A549 (cell line): ENCODE measurements around the gene FREY1. TPM values are rescaled to one million over a fixed set of nuclear protein-coding genes. Genes with fewer than 3 reads are reported as not detected.

Experiments
- ATAC-seq, 2 experiments: fragments of 200-7000 bp in 1 of 2; fragments of >200 bp in 1 of 2; cut with Nextera tagmentation in 1 of 2; cut with Tn5 transposase in 1 of 2; 3 replicates each; pipeline versions ENCODE4 v1.8.0 to v1.9.1; 2018 to 2020; ENCODE audit warnings: mild to moderate bottlenecking in 1 of 2, moderate library complexity in 1 of 2
- CTCF ChIA-PET: fragments of 300-600 bp; sonication (Branson Sonifier 250); formaldehyde crosslinking; extraction: SDS; loops from one replicate; lab custom pipeline; 2021; ENCODE audit warnings: antibody characterized with exemption, inconsistent platforms; lab: Yijun Ruan, JAX
- POLR2A ChIA-PET: fragments of 350-600 bp; formaldehyde crosslinking; extraction: SDS; loops from one replicate; lab custom pipeline; 2021; ENCODE audit warnings: antibody characterized with exemption, inconsistent platforms; lab: Yijun Ruan, JAX
- DNase-seq, 2 experiments: peaks; one replicate each; pipeline versions ENCODE4 v3.0.0 to v3.0.0-alpha.2; 2011 to 2016; ENCODE audit warnings: low read depth in 1 of 2, low spot score in 1 of 2
- FAIRE-seq: peaks from 2 replicates; lab custom pipeline; 2011; peaks lifted over from hg19 to GRCh38; lab: Jason Lieb, UNC
- H3K27ac ChIP-seq, 2 experiments: fragments of >200 bp; sonication (Bioruptor Twin); formaldehyde crosslinking; 3 replicates each; pipeline ENCODE4 v1.5.1; 2016 to 2017
- H3K4me1 ChIP-seq: fragments of >200 bp; sonication (Bioruptor Twin); formaldehyde crosslinking; 3 replicates; pipeline ENCODE4 v1.6.1; 2016
- H3K4me2 ChIP-seq: fragments of >200 bp; sonication (Bioruptor Twin); formaldehyde crosslinking; 3 replicates; pipeline ENCODE4 v1.6.1; 2016
- H3K4me3 ChIP-seq: fragments of >200 bp; sonication (Bioruptor Twin); formaldehyde crosslinking; 3 replicates; pipeline ENCODE4 v1.5.1; 2016
- H3K9me3 ChIP-seq: fragments of >200 bp; sonication (Bioruptor Twin); formaldehyde crosslinking; 3 replicates; pipeline ENCODE4 v1.6.1; 2016
- ATOH8 ChIP-seq: fragments of 250-450 bp; sonication (Bioruptor Pico); IDR thresholded peaks from 2 replicates; pipeline ENCODE4 v1.5.0; 2020; ENCODE audit warnings: low read depth, mild to moderate bottlenecking, moderate library complexity
- CBX2 ChIP-seq: fragments of 200-600 bp; sonication (generic); IDR thresholded peaks from 2 replicates; pipeline ENCODE4 v1.6.1; 2016; ENCODE audit warnings: low read depth, mild to moderate bottlenecking, borderline replicate concordance
- CHD2 ChIP-seq: fragments of 150-350 bp; IDR thresholded peaks from 2 replicates; pipeline ENCODE4 v1.6.1; 2014; ENCODE audit warnings: low read length; ENCODE audit not compliant: partially characterized antibody
- CTCF ChIP-seq: fragments of >200 bp; sonication (Bioruptor Twin); formaldehyde crosslinking; IDR thresholded peaks from 3 replicates; pipeline ENCODE4 v1.5.1; 2016
- EP300 ChIP-seq, 2 experiments: fragments of >200 bp; sonication (Bioruptor Twin); formaldehyde crosslinking; IDR thresholded peaks; 2 replicates in 1 of 2; 3 replicates in 1 of 2; pipeline ENCODE4 v1.6.1; 2016 to 2017
- HES2 ChIP-seq: fragments of >200 bp; sonication (Bioruptor Twin); formaldehyde crosslinking; IDR thresholded peaks from 2 replicates; pipeline ENCODE4 v1.6.1; 2016
- HOXB5 ChIP-seq: fragments of 250-450 bp; sonication (Bioruptor Pico); IDR thresholded peaks from 2 replicates; pipeline ENCODE4 v1.5.0; 2020; ENCODE audit warnings: mild to moderate bottlenecking, moderate library complexity
- KDM5A ChIP-seq: fragments of 200-600 bp; sonication (generic); IDR thresholded peaks from 2 replicates; pipeline ENCODE4 v1.6.1; 2016; ENCODE audit warnings: antibody characterized with exemption, mild to moderate bottlenecking
- MAZ ChIP-seq: fragments of 150-350 bp; IDR thresholded peaks from 2 replicates; pipeline ENCODE4 v1.6.1; 2014; ENCODE audit warnings: antibody characterized with exemption, low read depth, low read length, borderline replicate concordance
- NFE2L2 ChIP-seq: fragments of 150-350 bp; conservative IDR thresholded peaks from 2 replicates; pipeline ENCODE4 v1.6.1; 2014; ENCODE audit warnings: low read length
- POLR2A ChIP-seq: IDR thresholded peaks from 2 replicates; pipeline ENCODE4 v1.6.1; 2012; ENCODE audit warnings: mild to moderate bottlenecking, low read length
- RARB ChIP-seq: fragments of 250-450 bp; sonication (Bioruptor Pico); IDR thresholded peaks from 2 replicates; pipeline ENCODE4 v1.8.0; 2021; ENCODE audit warnings: mild to moderate bottlenecking, moderate library complexity
- RCOR1 ChIP-seq: fragments of 150-350 bp; IDR thresholded peaks from 2 replicates; pipeline ENCODE4 v1.6.1; 2014; ENCODE audit warnings: antibody characterized with exemption, low read length, low read depth
- RFX5 ChIP-seq: fragments of 450-650 bp; IDR thresholded peaks from 2 replicates; pipeline ENCODE4 v1.7.1; 2014; ENCODE audit warnings: antibody characterized with exemption, mild to moderate bottlenecking, moderate library complexity
- WGBS: methylation state at CpG from one replicate; pipeline ENCODE4 v1.1.6; 2017; ENCODE audit errors: missing lambda C conversion rate; 5-methylcytosine and 5-hydroxymethylcytosine counted together
- polyA plus RNA-seq, 4 experiments: library from polyadenylated mRNA; depleted of rRNA in 3 of 4; stranded (reverse); fragments of >200 nt; fragmentation: RNase III in 1 of 4; extraction: RNeasy Plus Mini Kit Qiagen cat#74134 plus additional on column Dnase treatment in 1 of 4; gene quantifications; 2 replicates in 3 of 4; 3 replicates in 1 of 4; pipeline ENCODE4 v1.2.3, GENCODE V29; 2011 to 2017
- TF ChIP-seq, protein P1 (sequence below): fragments of >200 bp; sonication (Bioruptor Twin); formaldehyde crosslinking; IDR thresholded peaks from 3 replicates; pipeline ENCODE4 v1.6.1; 2016
- TF ChIP-seq, protein P2 (sequence below): IDR thresholded peaks from 2 replicates; pipeline ENCODE4 v1.6.1; 2012

Gene FREY1
- polyA plus RNA-seq, 2 of the 4 experiments (the other 2 are of a cell fraction) = 0.17 to 0.21 TPM

GRCh38 chr11:45933131-45933831 lies 26.2 kb upstream of the FREY1 start:
- no peak for TF ChIP-seq EP300 (IDR thresholded peaks at IDR 0.05)
- ATAC-seq = no peak
- no peak overlapping the region for H3K27ac ChIP-seq
- ChIA-PET CTCF (interaction anchor here (1.2 kb wide), 1 partner anchor 61 kb away, joined by 3 read pairs; no protein-coding TSS in a partner anchor), POLR2A (no interaction called here)
- no peaks in the 10 kb centered on the region for H3K9me3 ChIP-seq
- no peak overlapping the region for H3K4me3 ChIP-seq
- no peak overlapping the region for H3K4me2 ChIP-seq
- peaks cover 11% of the 10 kb centered on the region for H3K4me1 ChIP-seq
- WGBS = 85% methylated on average over 15 of the region's 15 CpGs
- no peak for DNase-seq
- FAIRE-seq = no peak

GRCh38 chr11:45932217-45932616 lies 25.1 kb upstream of the FREY1 start:
- Histone ChIP-seq H3K4me2 (no peak overlapping the region), H3K4me3 (no peak overlapping the region), H3K27ac (no peak overlapping the region), H3K9me3 (no peaks in the 10 kb centered on the region), H3K4me1 (peaks cover 11% of the 10 kb centered on the region)
- TF ChIP-seq, protein P1, sequence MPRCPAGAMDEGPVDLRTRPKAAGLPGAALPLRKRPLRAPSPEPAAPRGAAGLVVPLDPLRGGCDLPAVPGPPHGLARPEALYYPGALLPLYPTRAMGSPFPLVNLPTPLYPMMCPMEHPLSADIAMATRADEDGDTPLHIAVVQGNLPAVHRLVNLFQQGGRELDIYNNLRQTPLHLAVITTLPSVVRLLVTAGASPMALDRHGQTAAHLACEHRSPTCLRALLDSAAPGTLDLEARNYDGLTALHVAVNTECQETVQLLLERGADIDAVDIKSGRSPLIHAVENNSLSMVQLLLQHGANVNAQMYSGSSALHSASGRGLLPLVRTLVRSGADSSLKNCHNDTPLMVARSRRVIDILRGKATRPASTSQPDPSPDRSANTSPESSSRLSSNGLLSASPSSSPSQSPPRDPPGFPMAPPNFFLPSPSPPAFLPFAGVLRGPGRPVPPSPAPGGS = no peak
- TF ChIP-seq HES2 (no peak), CBX2 (no peak), RCOR1 (no peak), MAZ (no peak)
- no peak for ATAC-seq
- POLR2A ChIA-PET = no interaction called here
- no peak for DNase-seq
- FAIRE-seq = no peak
- CTCF ChIA-PET = interaction anchor here (1.2 kb wide), 1 partner anchor 60 kb away, joined by 3 read pairs; no protein-coding TSS in a partner anchor
- WGBS = 91% methylated on average over 8 of the region's 8 CpGs

GRCh38 chr11:45931739-45932138 lies 24.7 kb upstream of the FREY1 start:
- TF ChIP-seq ATOH8 (CRISPR knock-in tag) (no peak), RFX5 (no peak), KDM5A (no peak), CHD2 (no peak), POLR2A (no peak), CTCF (no peak), HOXB5 (no peak), NFE2L2 (no peak), RARB (CRISPR knock-in tag) (no peak)
- TF ChIP-seq, protein P2, sequence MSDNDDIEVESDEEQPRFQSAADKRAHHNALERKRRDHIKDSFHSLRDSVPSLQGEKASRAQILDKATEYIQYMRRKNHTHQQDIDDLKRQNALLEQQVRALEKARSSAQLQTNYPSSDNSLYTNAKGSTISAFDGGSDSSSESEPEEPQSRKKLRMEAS = no peak
- WGBS = 98% methylated on average over 10 of the region's 10 CpGs
- no peak overlapping the region for H3K27ac ChIP-seq
- no peak for DNase-seq
- no peak for ATAC-seq
- H3K4me1 ChIP-seq = peaks cover 11% of the 10 kb centered on the region
- CTCF ChIA-PET = no interaction called here
- no peaks in the 10 kb centered on the region for H3K9me3 ChIP-seq
- FAIRE-seq = no peak
- H3K4me3 ChIP-seq = no peak overlapping the region
- POLR2A ChIA-PET = no interaction called here
- H3K4me2 ChIP-seq = no peak overlapping the region
